PC-3 (cell line): ENCODE data around the gene SNX8. TPM values are rescaled to one million over a fixed set of nuclear protein-coding genes. Genes with fewer than 3 reads are reported as not detected.

Experiments
- ATAC-seq: fragments of 200-7000 bp; cut with Tn5 transposase; 2 replicates; pipeline ENCODE4 v1.9.1; 2020; ENCODE audit warnings: mild to moderate bottlenecking, moderate library complexity
- BruUV-seq: library from RNA; stranded (reverse); fragments of 400-500 nt; replicated peaks from 2 replicates; lab custom pipeline; 2021; lab: Mats Ljungman, UMichigan
- CTCF ChIA-PET: fragments of 300-600 bp; sonication (Branson Sonifier 250); formaldehyde crosslinking; loops from one replicate; lab custom pipeline; 2022; ENCODE audit warnings: antibody characterized with exemption; lab: Charles Lee
- POLR2A ChIA-PET: fragments of 300-600 bp; sonication (Branson Sonifier 250); formaldehyde crosslinking; loops from one replicate; lab custom pipeline; 2022; ENCODE audit warnings: antibody characterized with exemption; ENCODE audit not compliant: unreplicated experiment; lab: Charles Lee
- DNase-seq: peaks from one replicate; pipeline ENCODE4 v3.0.0-alpha.2; 2015
- H2AFZ ChIP-seq: fragments of 300-600 bp; sonication (generic); 2 replicates; pipeline ENCODE4 v1.6.0; 2016; ENCODE audit warnings: antibody characterized with exemption, low read length
- H3F3A ChIP-seq: fragments of 300-600 bp; sonication (generic); one replicate; pipeline ENCODE4 v1.6.0; 2017; ENCODE audit warnings: antibody characterized with exemption, low read length, control low read depth, mild to moderate bottlenecking; ENCODE audit not compliant: unreplicated experiment
- H3K27ac ChIP-seq: fragments of 300-600 bp; sonication (generic); 2 replicates; pipeline ENCODE4 v1.5.1; 2016; ENCODE audit warnings: mild to moderate bottlenecking, low read length
- H3K27me3 ChIP-seq: fragments of 300-600 bp; sonication (generic); 2 replicates; pipeline ENCODE4 v1.6.1; 2016; ENCODE audit warnings: low read length, mixed read lengths
- H3K36me3 ChIP-seq: fragments of 300-600 bp; sonication (generic); 2 replicates; pipeline ENCODE4 v1.6.1; 2016; ENCODE audit warnings: low read depth, mixed run types, low read length, mixed read lengths
- H3K4me1 ChIP-seq: fragments of 300-600 bp; sonication (generic); 2 replicates; pipeline ENCODE4 v1.5.1; 2016; ENCODE audit warnings: low read length; ENCODE audit not compliant: insufficient read depth
- H3K4me2 ChIP-seq: fragments of 300-600 bp; sonication (generic); 2 replicates; pipeline ENCODE4 v1.6.0; 2016; ENCODE audit warnings: low read length
- H3K4me3 ChIP-seq: fragments of 300-600 bp; sonication (generic); 2 replicates; pipeline ENCODE4 v1.5.1; 2016; ENCODE audit warnings: mild to moderate bottlenecking, low read length, mixed read lengths
- H3K79me2 ChIP-seq: fragments of 300-600 bp; sonication (generic); 2 replicates; pipeline ENCODE4 v1.6.1; 2017; ENCODE audit warnings: low read length, mixed read lengths
- H3K9ac ChIP-seq: fragments of 300-600 bp; sonication (generic); 2 replicates; pipeline ENCODE4 v1.6.0; 2016; ENCODE audit warnings: mild to moderate bottlenecking, low read length
- H3K9me2 ChIP-seq: fragments of 300-600 bp; sonication (generic); replicated peaks from 2 replicates; pipeline ENCODE4 v1.6.1; 2016; ENCODE audit warnings: mixed run types, low read length, mixed read lengths
- H3K9me3 ChIP-seq: fragments of 300-600 bp; sonication (generic); 2 replicates; pipeline ENCODE4 v1.6.1; 2016; ENCODE audit warnings: low read length, mixed read lengths
- H4K20me1 ChIP-seq: fragments of 300-600 bp; sonication (generic); 2 replicates; pipeline ENCODE4 v1.6.1; 2016; ENCODE audit warnings: low read length, mixed read lengths
- EZH2 ChIP-seq: fragments of 300-600 bp; sonication (generic); IDR thresholded peaks from one replicate; pipeline ENCODE4 v1.6.1; 2017; ENCODE audit warnings: antibody characterized with exemption, mild to moderate bottlenecking, low read length; ENCODE audit not compliant: unreplicated experiment
- EZH2phosphoT487 ChIP-seq: fragments of 300-600 bp; sonication (generic); IDR thresholded peaks from 2 replicates; pipeline ENCODE4 v1.6.1; 2018; ENCODE audit warnings: mild to moderate bottlenecking, antibody characterized with exemption, low read length, borderline replicate concordance
- intact Hi-C: fragments of 100-400 bp; cut with micrococcal nuclease; formaldehyde crosslinking; loops from 2 replicates; pipeline ENCODE4 v1.9.0; 2023
- total RNA-seq: library from RNA; depleted of rRNA; stranded (reverse); fragments of >200 nt; gene quantifications from 2 replicates; pipeline ENCODE4 v1.2.3, GENCODE V29; 2014
- TF ChIP-seq, protein P1 (sequence below): fragments of 300-600 bp; sonication (generic); conservative IDR thresholded peaks from 2 replicates; pipeline ENCODE4 v1.5.1; 2017; ENCODE audit warnings: antibody characterized with exemption, low read depth, mild to moderate bottlenecking, low read length

The SNX8 gene
- total RNA-seq, 1 experiment from 2014 or later = 12.3 TPM

DNA sequence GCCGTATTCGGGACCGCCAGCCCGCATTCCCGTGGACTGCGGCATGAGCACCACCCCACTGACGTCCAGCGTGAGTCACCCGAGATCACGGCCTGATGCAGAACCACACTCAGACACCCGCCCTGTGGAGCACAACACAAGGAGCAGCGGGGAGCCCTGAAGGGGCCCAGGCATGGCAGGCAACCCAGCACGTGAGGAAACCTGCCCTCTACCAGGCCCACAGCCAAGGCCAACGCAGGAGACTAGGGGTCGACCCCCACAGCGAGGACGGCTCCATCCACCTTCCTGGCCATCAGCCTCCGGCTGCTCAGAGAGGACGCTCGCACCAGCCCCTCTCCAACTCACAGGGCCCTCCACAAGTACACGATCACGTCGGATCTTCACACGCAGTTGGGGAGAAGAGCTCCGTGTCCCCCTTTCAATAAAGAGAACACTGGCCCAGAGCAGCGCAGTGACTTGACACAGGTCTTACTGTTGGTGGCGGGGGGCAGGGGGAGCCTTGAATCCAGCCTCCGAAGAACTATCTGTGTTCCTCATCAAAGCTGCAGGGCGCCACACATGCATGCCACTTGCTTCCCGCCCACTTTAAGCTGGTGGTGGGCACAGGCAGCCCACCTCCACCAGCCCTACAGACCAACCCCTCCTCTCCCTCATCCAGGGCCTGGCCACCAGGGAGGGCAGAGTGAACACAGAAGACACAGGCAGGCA lies 103.5 kb downstream of the SNX8 start:
- Histone ChIP-seq H3K27ac (no peak overlapping the region), H3K79me2 (no peaks in the 10 kb centered on the region), H3K4me1 (no peaks in the 10 kb centered on the region), H4K20me1 (no peaks in the 10 kb centered on the region), H3K9me2 (no peaks in the 10 kb centered on the region), H3K27me3 (no peaks in the 10 kb centered on the region), H3K9me3 (no peaks in the 10 kb centered on the region), H2AFZ (no peak overlapping the region), H3K4me3 (no peak overlapping the region), H3K9ac (no peak overlapping the region), H3K36me3 (peaks cover 25% of the 10 kb centered on the region), H3F3A (no peaks in the 10 kb centered on the region), H3K4me2 (no peak overlapping the region)
- ChIA-PET POLR2A (no interaction called here), CTCF (no interaction called here)
- ATAC-seq (no peak), DNase-seq (no peak)
- no peak for TF ChIP-seq EZH2
- no peak for TF ChIP-seq EZH2phosphoT487
- TF ChIP-seq, protein P1, sequence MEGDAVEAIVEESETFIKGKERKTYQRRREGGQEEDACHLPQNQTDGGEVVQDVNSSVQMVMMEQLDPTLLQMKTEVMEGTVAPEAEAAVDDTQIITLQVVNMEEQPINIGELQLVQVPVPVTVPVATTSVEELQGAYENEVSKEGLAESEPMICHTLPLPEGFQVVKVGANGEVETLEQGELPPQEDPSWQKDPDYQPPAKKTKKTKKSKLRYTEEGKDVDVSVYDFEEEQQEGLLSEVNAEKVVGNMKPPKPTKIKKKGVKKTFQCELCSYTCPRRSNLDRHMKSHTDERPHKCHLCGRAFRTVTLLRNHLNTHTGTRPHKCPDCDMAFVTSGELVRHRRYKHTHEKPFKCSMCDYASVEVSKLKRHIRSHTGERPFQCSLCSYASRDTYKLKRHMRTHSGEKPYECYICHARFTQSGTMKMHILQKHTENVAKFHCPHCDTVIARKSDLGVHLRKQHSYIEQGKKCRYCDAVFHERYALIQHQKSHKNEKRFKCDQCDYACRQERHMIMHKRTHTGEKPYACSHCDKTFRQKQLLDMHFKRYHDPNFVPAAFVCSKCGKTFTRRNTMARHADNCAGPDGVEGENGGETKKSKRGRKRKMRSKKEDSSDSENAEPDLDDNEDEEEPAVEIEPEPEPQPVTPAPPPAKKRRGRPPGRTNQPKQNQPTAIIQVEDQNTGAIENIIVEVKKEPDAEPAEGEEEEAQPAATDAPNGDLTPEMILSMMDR = no peak
- intact Hi-C loops = no loop called here
- BruUV-seq = no TSS peak

DNA sequence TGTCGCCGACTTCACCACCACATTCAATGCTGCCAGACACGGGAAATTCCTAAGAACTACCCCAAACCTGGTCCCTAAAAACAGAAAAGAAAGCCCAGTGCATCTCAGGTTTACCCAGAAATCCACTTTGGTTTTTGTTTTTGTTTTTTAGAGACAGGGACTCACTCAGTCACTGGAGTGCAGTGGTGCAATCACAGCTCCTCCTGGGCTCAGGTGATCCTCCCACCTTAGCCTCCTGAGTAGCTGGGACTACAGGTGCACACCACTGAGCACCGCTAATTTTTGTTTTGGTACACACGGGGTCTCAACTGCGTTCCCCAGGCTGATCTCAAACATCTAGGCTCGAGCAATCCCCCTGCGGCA lies 104.3 kb downstream of the SNX8 start:
- Histone ChIP-seq H2AFZ (no peak overlapping the region), H3K27me3 (no peaks in the 10 kb centered on the region), H3K9me3 (no peaks in the 10 kb centered on the region), H3K4me3 (no peak overlapping the region), H3K9ac (no peak overlapping the region), H3K79me2 (no peaks in the 10 kb centered on the region), H3K4me1 (no peaks in the 10 kb centered on the region), H3K27ac (no peak overlapping the region), H3K36me3 (peaks cover 21% of the 10 kb centered on the region), H3F3A (no peaks in the 10 kb centered on the region), H4K20me1 (no peaks in the 10 kb centered on the region), H3K4me2 (no peak overlapping the region), H3K9me2 (no peaks in the 10 kb centered on the region)
- TF ChIP-seq, protein P1 = no peak
- TF ChIP-seq EZH2phosphoT487 (no peak), EZH2 (no peak)
- ChIA-PET POLR2A (no interaction called here), CTCF (interaction anchor here (0.6 kb wide), 1 partner anchor 38 kb away, joined by 3 read pairs; no protein-coding TSS in a partner anchor)
- BruUV-seq = no TSS peak
- DNase-seq (no peak), ATAC-seq (no peak)
- intact Hi-C loops = loop anchor here (5.0 kb wide), 2 partner anchors 53 to 548 kb away; no protein-coding TSS in a partner anchor

DNA sequence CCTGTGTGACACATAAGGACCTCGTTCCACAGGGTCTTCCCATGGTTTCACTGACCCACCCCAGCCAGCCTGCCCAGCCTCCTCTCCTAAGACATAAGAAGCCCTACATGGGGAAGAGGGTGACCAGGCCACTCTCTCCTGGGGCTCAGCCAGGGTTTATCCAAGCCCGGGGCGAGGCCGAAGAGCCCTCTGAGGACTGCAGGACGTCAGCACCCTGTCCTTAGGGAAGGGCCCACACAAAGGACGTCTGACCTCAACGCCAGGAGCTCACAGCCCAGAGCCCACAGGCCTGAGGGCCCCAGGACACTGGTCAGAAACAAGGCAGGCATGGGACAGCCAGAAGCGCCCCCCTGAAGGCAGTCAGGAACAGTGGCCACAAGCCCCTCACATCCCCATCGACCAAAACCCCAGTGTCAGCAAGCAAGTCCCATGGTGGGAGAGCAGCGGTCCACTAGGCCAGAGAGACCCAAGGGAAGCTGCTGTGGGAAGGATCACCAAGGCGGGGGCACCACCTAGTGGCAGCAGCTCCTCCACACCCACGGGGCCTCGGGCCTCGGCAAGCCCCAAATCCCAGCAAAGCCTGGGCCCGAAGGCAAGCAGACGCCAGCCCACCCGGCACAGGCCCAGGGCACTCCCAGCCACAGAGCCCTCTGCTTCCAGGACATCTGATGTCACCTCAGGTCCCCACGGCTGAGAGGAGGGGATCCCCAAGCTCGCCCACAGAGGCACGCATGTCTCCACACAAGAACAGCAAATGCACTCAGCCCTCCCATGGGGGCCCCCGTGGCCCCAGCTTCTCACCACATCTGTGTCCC lies 104.9 kb downstream of the SNX8 start:
- DNase-seq = peak; percentile 31
- Histone ChIP-seq H3K27me3 (no peaks in the 10 kb centered on the region), H3K27ac (no peak overlapping the region)

More for the DNA sequence above, 104.9 kb downstream of the SNX8 start:
- Histone ChIP-seq H3K9me2 (no peaks in the 10 kb centered on the region), H4K20me1 (no peaks in the 10 kb centered on the region), H3K79me2 (no peaks in the 10 kb centered on the region), H2AFZ (no peak overlapping the region), H3K36me3 (peaks cover 21% of the 10 kb centered on the region), H3K4me2 (no peak overlapping the region), H3F3A (no peaks in the 10 kb centered on the region), H3K4me3 (no peak overlapping the region), H3K9ac (no peak overlapping the region), H3K4me1 (no peaks in the 10 kb centered on the region), H3K9me3 (no peaks in the 10 kb centered on the region)
- intact Hi-C loops = loop anchor here (5.0 kb wide), 2 partner anchors 52 to 547 kb away; no protein-coding TSS in a partner anchor
- BruUV-seq = no TSS peak
- peak; percentile 69 for ATAC-seq
- TF ChIP-seq, protein P1 = peak; percentile 63
- no peak for TF ChIP-seq EZH2phosphoT487
- TF ChIP-seq EZH2 = no peak
- CTCF ChIA-PET = interaction anchor here (0.6 kb wide), 1 partner anchor 39 kb away, joined by 3 read pairs; no protein-coding TSS in a partner anchor
- POLR2A ChIA-PET = no interaction called here
